C4-2B (cell line): ENCODE measurements around the gene CNIH1.

Experiments used
- H3K27ac ChIP-seq: fragments of 450-650 bp; 2 replicates; pipeline ENCODE4 v1.5.1; 2017
- CTCF ChIP-seq: fragments of 450-650 bp; conservative IDR thresholded peaks from 2 replicates; pipeline ENCODE4 v1.5.1; 2017; ENCODE audit warnings: mild to moderate bottlenecking
- ZFX ChIP-seq: fragments of 450-650 bp; IDR thresholded peaks from 2 replicates; pipeline ENCODE4 v1.6.1; 2017

CNIH1 gene

GRCh38 chr14:54475911-54476310, 34.7 kb upstream of the CNIH1 start:
- no peak for TF ChIP-seq CTCF
- no peak for TF ChIP-seq ZFX

GRCh38 chr14:54475187-54475899, 34.2 kb upstream of the CNIH1 start:
- no peak overlapping the region for H3K27ac ChIP-seq
- no peak for TF ChIP-seq CTCF
- no peak for TF ChIP-seq ZFX

More at GRCh38 chr14:54475911-54476310, 34.7 kb upstream of the CNIH1 start:
- no peak overlapping the region for H3K27ac ChIP-seq

DNA sequence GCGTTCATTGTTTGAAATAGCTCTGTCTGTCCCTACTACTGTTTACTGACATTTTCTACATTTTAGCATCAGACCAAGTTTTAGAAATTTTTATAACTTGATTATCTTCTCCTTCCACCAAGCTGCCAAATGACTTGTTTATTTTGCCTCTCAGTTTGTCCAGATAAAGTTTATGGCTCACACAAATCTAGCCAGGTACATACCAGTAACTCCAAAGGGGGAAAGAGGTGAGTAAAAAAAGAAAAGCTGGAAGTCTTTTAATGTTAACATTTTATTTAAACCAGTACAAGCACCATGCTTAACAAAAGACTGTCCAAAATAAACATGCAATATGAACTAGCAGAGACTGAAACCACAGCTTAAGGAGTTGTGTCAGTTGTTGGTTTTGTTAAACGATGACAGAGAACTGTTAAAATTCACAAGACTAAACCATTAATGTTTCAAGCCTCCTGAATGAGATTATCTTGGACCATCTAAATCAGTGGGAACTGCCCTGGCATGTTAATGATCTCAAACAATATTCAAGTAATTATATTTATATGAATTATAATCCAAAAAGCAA, 33.1 kb upstream of the CNIH1 start:
- TF ChIP-seq CTCF (no peak), ZFX (no peak)
- no peak overlapping the region for H3K27ac ChIP-seq

- H3K27ac ChIP-seq: no peak overlapping the region
- TF ChIP-seq ZFX (no peak), CTCF (no peak)
Measured at GRCh38 chr14:54472315-54472714, 31.1 kb upstream of the CNIH1 start.

DNA sequence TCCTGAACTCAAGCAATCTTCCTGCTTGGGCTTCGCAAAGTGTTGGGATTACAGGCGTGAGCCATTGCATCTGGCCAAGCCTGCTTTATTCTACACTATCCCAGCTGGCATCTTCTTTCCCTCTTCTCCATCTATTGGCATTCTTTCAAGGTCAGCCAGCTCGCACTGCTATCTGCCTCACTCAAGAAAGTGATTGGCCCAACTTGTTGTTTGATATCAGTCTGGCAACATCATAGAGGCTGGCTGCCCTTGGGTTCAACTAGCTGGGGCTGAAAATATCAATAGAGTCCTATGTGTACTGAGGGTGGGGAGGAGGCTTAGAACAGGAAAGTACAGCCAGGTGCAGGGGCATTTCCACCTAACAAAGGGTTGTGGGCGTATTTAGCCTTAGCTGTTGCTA, 30.5 kb upstream of the CNIH1 start:
- TF ChIP-seq ZFX (no peak), CTCF (no peak)

DNA sequence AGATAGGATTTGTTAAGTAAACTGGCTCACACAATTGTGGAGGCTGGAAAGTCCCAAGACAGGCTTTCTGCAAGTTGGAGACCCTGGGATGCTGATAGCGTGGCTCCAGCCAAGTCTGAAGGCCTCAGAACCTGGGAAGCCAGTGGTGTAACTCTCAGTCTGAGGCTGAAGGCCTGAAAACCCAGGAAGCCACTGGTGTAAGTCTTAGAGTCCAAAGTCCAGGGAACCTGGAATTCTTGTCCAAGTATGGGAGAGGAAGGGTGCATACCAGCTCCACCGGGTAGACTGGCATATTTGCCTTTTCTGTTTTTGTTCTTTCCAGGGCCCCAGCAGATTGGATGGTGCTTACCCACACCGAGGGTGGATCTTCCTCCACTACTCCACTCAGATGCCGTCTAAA, 29.5 kb upstream of the CNIH1 start:
- H3K27ac ChIP-seq: no peak overlapping the region
- TF ChIP-seq CTCF (no peak), ZFX (no peak)

More for the DNA sequence above, 30.5 kb upstream of the CNIH1 start:
- no peak overlapping the region for H3K27ac ChIP-seq

GRCh38 chr14:54467280-54467679, 26.1 kb upstream of the CNIH1 start:
- no peak for TF ChIP-seq CTCF
- no peak for TF ChIP-seq ZFX
- H3K27ac ChIP-seq: no peak overlapping the region
